SH-SY5Y (cell line): Measurements from ENCODE around the gene GRM2.

Experiments
- GATA2 ChIP-seq: IDR thresholded peaks from 2 replicates; pipeline ENCODE4 v1.6.1; 2011; ENCODE audit warnings: mild to moderate bottlenecking, low read depth, low read length
- GATA3 ChIP-seq: IDR thresholded peaks from 2 replicates; pipeline ENCODE4 v1.6.1; 2011; ENCODE audit warnings: low read depth, mild to moderate bottlenecking, low read length, moderate library complexity

- TF ChIP-seq GATA2 (no peak), GATA3 (no peak)
Observed at GRCh38 chr3:51702156-51702555, 4.7 kb upstream of the GRM2 start.
